Brain microvascular endothelial cell (primary cell): ENCODE data around the gene RNF212.
"Not testable (repeated sequence)": the region's sequence is repeated elsewhere in the genome, so short reads cannot be mapped to it uniquely, and the experiment has no call there.

ENCODE experiments used
- DNase-seq: peaks from one replicate; pipeline ENCODE4 v3.0.0-alpha.2; 2020
- H3K27ac ChIP-seq: fragments of 250-450 bp; sonication (Bioruptor Pico); 2 replicates; pipeline ENCODE4 v1.5.1; 2020; ENCODE audit warnings: mild to moderate bottlenecking, moderate library complexity
- H3K27me3 ChIP-seq: fragments of 250-450 bp; sonication (Bioruptor Pico); replicated peaks from 2 replicates; pipeline ENCODE4 v1.5.1; 2020; ENCODE audit warnings: mild to moderate bottlenecking
- H3K36me3 ChIP-seq: fragments of 250-450 bp; sonication (Bioruptor Pico); replicated peaks from 2 replicates; pipeline ENCODE4 v1.5.1; 2020; ENCODE audit warnings: mild to moderate bottlenecking
- H3K4me3 ChIP-seq: 2 replicates; pipeline ENCODE4 v1.5.1; 2011; ENCODE audit warnings: low read depth, mild to moderate bottlenecking, control low read depth, low read length, moderate library complexity
- in situ Hi-C: cut with HindIII; loops from 2 replicates; pipeline ENCODE4 v1.10.0; 2017; ENCODE audit warnings: low sequenced_read_pairs, low pct_ligation_motif_present
- TF ChIP-seq, protein P1 (sequence below): IDR thresholded peaks from 2 replicates; pipeline ENCODE4 v1.5.1; 2011; ENCODE audit warnings: low read depth, mild to moderate bottlenecking, moderate library complexity, low read length, control low read depth, inconsistent platforms; ENCODE audit errors: missing control alignments

Gene RNF212

GRCh38 chr4:1137063-1137776 is 23.9 kb upstream of the RNF212 start:
- Histone ChIP-seq H3K36me3 (no peaks in the 10 kb centered on the region), H3K27ac (no peak overlapping the region), H3K27me3 (peaks cover 11% of the 10 kb centered on the region), H3K4me3 (no peak overlapping the region)
- TF ChIP-seq, protein P1, sequence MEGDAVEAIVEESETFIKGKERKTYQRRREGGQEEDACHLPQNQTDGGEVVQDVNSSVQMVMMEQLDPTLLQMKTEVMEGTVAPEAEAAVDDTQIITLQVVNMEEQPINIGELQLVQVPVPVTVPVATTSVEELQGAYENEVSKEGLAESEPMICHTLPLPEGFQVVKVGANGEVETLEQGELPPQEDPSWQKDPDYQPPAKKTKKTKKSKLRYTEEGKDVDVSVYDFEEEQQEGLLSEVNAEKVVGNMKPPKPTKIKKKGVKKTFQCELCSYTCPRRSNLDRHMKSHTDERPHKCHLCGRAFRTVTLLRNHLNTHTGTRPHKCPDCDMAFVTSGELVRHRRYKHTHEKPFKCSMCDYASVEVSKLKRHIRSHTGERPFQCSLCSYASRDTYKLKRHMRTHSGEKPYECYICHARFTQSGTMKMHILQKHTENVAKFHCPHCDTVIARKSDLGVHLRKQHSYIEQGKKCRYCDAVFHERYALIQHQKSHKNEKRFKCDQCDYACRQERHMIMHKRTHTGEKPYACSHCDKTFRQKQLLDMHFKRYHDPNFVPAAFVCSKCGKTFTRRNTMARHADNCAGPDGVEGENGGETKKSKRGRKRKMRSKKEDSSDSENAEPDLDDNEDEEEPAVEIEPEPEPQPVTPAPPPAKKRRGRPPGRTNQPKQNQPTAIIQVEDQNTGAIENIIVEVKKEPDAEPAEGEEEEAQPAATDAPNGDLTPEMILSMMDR: no peak
- DNase-seq: no peak
- in situ Hi-C loops: no loop called here

DNA sequence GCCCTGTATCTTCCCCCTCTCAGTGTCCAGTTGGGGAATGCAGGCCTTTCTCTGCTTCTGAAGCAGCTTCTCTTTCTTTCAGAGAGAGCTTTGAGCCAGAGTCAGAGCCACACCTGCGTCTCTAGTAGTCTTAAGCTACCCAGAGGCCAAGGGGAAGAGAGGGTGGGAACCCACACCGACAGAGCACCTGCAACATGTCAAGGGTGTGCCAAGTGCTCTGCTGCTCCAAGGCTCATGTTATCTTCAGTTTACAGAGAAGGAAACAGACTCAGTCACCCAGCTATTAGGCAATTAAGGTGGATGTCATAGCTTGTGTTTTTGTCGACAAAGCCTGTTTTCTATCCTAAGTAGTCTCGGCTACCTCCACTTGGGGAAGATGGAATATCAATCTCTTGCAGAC is 22.7 kb upstream of the RNF212 start:
- Histone ChIP-seq H3K27ac (no peak overlapping the region), H3K27me3 (peaks cover 9% of the 10 kb centered on the region), H3K36me3 (no peaks in the 10 kb centered on the region), H3K4me3 (no peak overlapping the region)
- TF ChIP-seq, protein P1: no peak
- no peak for DNase-seq
- in situ Hi-C loops: no loop called here

DNA sequence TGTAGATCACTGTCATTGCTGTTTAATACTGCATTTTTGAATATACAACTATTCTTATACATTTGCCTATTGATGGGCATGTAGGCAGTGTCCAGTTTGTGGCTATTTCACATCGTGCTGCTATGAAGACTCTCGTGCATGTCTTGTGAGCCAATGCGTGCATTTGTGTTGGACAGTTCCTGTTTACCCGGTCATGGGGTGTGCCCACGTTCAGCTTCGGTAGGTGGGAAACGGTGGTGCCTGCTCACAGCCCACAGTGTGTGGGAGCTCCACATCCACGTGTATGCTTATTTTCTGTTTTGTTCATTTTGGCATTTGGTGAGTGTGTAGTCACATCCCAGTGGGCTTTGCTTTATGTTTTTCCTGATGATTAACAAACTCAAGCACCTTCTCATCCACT is 19.7 kb upstream of the RNF212 start:
- TF ChIP-seq, protein P1: no peak
- no peak overlapping the region for H3K27ac ChIP-seq
- DNase-seq: no peak
- H3K4me3 ChIP-seq: no peak overlapping the region
- H3K36me3 ChIP-seq: no peaks in the 10 kb centered on the region
- peaks cover 7% of the 10 kb centered on the region for H3K27me3 ChIP-seq
- in situ Hi-C loops: no loop called here

DNA sequence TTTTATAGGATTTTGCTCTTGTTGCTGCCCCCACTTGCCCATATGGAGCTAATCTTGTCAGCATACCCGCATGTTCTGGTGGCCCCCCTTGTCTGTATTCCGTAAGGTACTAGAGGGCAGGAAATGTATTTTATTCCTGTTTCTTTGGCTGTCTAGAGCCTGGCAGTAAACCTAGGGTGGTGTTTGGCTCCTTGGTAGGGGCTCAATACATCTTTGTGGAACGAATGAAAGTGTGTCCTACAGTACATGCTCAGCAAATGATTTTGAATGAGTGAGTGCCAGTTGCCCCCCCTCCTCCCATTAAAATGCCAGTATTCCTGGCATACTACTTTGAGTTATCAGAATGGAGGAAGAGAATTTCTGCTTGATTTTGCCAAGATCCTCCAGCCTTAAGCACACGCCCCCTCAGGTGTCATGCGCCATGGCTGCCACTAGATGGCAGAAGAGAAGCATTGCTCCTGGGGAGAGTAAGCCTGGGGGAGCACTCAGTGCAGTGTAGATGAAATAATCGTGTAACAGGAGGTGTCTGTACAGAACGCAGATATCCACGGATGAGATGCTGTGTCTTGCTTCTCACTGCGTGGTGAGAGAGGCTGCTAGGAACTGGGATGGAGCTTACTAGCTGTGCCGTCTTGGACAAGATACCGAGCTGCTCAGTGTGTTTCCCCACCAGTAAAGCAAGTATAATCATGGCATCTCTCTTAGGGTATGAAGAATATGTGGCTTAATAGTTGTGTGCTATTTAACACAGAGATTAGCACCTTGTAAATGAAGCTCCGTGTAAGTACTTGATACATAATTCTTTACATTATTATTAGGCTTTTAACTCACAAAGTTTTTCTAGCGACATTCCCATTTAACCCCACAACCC is 17.2 kb upstream of the RNF212 start:
- H3K27me3 ChIP-seq: peaks cover 9% of the 10 kb centered on the region
- no peak overlapping the region for H3K27ac ChIP-seq
- DNase-seq: peak; percentile 42
- TF ChIP-seq, protein P1: peak; percentile 100
- no peaks in the 10 kb centered on the region for H3K36me3 ChIP-seq
- no peak overlapping the region for H3K4me3 ChIP-seq
- in situ Hi-C loops: no loop called here

DNA sequence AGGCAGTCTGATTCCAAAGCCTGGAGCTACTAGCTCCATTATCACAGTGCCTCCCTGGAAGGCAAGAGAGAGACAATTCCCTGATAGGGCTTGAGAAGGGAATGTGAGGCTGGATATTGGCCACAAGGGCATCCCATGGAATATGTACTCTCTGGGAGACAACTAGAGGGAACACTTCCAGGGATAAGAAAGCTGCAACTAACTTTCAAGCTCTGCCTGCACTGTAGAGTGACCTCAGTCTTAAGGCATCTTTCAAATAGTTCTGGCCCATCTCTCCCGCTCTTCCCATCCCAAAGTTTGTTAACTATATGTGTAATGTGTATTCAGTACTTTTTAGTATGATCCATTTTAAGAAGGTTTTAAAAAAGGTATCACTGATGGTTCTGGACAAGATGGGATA is 13.1 kb upstream of the RNF212 start:
- H3K27ac ChIP-seq: no peak overlapping the region
- TF ChIP-seq, protein P1: no peak
- DNase-seq: no peak
- in situ Hi-C loops: no loop called here
- no peaks in the 10 kb centered on the region for H3K36me3 ChIP-seq
- no peak overlapping the region for H3K4me3 ChIP-seq
- peaks cover 11% of the 10 kb centered on the region for H3K27me3 ChIP-seq

DNA sequence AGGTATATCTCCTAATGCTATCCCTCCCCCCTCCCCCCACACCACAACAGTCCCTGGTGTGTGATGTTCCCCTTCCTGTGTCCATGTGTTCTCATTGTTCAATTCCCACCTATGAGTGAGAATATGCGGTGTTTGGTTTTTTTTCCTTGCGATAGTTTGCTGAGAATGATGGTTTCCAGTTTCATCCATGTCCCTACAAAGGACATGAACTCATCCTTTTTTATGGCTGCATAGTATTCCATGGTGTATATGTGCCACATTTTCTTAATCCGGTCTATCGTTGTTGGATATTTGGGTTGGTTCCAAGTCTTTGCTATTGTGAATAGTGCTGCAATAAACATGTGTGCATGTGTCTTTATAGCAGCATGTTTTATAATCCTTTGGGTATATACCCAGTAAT is 12.1 kb upstream of the RNF212 start:
- H3K36me3 ChIP-seq, H3K4me3 ChIP-seq, in situ Hi-C loops, H3K27ac ChIP-seq, DNase-seq: not testable (repeated sequence)
- peaks cover 11% of the 10 kb centered on the region for H3K27me3 ChIP-seq
